SIG-M5 (cell line): ENCODE measurements around the gene DDX4.
"Not testable (repeated sequence)": the region's sequence is repeated elsewhere in the genome, so short reads cannot be mapped to it uniquely, and the experiment has no call there.

Source experiments
- DNase-seq: peaks from one replicate; lab custom pipeline; 2025; lab: John Stamatoyannopoulos, UW

Gene DDX4

GRCh38 chr5:55724281-55724680, 13.6 kb upstream of the DDX4 start:
- DNase-seq = no peak

- DNase-seq = no peak
These were observed 6.0 kb upstream of the DDX4 start for GRCh38 chr5:55731848-55732247.

DNA sequence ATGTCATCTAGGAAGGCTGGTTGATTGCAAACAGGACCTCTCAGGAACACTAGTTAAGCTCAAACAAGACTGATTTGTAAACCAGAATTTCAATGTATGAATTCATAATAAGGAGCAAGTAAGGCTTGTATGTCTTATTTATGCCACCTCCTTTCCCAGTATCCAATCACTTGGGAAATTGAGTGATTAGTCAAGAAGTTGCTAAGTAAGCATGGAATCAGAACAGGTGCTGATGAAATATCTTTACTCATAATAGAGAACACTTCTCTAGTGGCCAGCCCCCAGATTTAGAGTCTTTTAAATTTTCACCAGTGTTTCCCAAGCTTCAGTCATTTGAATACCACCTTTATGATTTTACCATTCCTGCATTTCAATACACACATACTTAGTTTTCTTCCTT, 5.3 kb upstream of the DDX4 start:
- no peak for DNase-seq

- DNase-seq = no peak
These were observed 3.2 kb upstream of the DDX4 start for GRCh38 chr5:55734658-55735057.

GRCh38 chr5:55742778-55743177, 4.9 kb downstream of the DDX4 start:
- no peak for DNase-seq

GRCh38 chr5:55747778-55748318, 10.0 kb downstream of the DDX4 start:
- no peak for DNase-seq

- DNase-seq = no peak
These were observed 11.5 kb downstream of the DDX4 start for GRCh38 chr5:55749387-55749786.

GRCh38 chr5:55750063-55750462, 12.2 kb downstream of the DDX4 start:
- DNase-seq = no peak

DNA sequence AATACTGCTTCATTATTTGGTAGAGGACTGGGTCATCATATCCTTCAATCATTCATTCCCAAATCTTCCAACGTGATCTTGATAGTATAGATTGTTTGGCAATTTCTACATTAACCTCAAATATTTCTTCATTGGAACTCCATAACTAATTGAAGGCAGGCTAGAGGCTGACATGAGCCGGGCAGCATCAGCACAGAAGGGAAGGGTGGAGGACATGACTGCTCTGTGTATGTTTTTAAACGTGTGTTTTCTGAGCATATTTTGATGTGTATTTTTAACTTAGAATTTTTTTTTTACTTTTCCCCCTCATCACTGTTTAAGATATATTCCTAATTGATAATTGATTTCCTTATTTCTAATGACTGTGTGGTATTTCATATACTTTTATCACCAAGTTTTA, 12.6 kb downstream of the DDX4 start:
- DNase-seq = no peak

- no peak for DNase-seq
These were observed 20.4 kb downstream of the DDX4 start for GRCh38 chr5:55758231-55758630.

- DNase-seq = no peak
These were observed 20.9 kb downstream of the DDX4 start for GRCh38 chr5:55758714-55759113.

- DNase-seq = not testable (repeated sequence)
These were observed 23.9 kb downstream of the DDX4 start for GRCh38 chr5:55761721-55762120.

DNA sequence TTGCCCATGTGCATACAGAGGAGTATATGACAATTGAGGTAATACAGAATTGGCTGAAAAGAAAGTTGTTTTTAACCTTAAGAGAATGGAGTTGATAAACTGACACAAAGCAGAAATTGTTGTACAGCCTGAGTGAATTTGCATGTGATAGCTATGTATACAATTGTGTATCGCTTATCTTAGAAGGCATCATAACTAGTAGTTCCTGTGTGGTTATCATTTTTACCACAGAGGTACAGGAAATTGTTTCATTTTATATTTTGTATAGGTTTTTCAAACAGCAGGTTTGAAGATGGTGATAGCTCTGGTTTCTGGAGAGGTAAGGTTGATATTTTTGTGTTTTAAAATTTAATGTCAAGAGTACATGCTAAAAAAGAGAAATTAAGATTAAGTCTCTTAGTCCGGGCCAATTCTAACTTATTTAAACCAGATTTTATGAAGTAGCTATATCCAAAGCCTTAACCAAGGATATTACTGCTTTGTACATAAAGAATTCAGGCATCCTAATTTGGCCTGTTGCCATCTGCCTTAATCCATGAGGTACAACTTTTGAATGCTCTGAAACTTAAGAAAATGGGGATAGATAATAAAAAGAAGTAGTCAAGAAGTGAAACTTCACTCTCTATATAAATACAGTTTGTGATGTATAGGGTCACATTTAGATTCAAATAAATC, 26.0 kb downstream of the DDX4 start:
- no peak for DNase-seq

DNA sequence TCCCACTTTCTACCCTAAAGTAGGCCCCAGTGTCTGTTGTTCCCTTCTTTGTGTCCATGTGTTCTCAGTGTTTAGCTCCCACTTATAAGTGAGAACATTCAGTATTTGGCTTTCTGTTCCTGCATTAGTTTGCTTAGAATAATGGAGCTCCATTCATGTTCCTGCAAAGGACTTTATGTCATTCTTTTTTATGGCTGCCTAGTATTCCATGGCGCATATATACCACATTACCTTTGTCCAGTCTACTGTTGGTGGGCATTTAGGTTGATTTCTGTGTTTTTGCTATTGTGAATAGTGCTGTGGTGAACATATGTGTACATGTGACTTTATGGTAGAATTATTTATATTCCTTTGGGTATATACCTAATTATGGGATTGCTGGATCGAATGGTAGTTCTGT, 30.4 kb downstream of the DDX4 start:
- no peak for DNase-seq

DNA sequence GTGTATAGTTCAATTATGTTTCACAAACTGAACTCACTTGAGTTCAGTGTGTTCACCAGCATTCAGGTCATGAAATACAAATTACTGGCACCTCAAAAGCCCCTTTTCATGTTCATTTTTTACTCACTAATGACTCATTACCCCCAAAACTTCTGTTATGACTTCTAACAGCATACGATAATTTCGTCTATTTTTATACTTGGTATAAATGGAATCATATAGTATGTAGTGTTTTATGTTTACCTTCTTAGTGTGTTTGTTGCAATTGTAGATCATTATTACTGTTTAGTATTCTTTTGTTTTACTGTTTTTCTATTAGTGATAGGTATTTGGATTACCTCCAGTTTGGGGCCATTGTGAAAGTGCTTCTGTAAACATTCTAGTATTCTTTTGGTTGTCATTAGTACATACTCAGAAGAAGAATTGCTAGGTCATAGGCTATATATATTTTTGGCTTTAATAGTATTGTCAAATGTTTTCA, 33.4 kb downstream of the DDX4 start:
- DNase-seq = no peak

- DNase-seq = no peak
These were observed 35.2 kb downstream of the DDX4 start for GRCh38 chr5:55773057-55773456.

GRCh38 chr5:55777332-55777731, 39.5 kb downstream of the DDX4 start:
- no peak for DNase-seq

DNA sequence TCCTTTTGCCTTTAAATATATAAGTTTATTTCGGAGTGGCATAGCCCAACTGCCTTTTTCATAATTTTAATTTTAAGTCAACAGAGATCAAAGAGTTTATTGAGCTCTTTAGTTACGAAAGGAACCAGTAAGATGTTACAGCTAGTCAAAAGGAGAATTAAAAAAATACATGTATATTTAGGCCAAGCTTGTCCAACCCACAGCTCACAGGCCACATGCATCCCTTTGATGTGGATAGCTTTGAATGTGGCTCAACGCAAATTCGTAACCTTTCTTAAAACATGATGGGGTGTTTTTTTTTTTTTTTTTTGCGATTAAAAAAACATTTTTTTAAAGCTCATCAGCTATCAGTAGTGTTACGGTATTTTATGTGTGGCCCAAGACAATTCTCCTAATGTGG, 63.1 kb downstream of the DDX4 start:
- DNase-seq = no peak

GRCh38 chr5:55808814-55809213, 71.0 kb downstream of the DDX4 start:
- DNase-seq = not testable (repeated sequence)

- DNase-seq = not testable (repeated sequence)
These were observed 78.1 kb downstream of the DDX4 start for GRCh38 chr5:55815939-55816338.

- no peak for DNase-seq
These were observed 78.5 kb downstream of the DDX4 start for GRCh38 chr5:55816342-55816741.

DNA sequence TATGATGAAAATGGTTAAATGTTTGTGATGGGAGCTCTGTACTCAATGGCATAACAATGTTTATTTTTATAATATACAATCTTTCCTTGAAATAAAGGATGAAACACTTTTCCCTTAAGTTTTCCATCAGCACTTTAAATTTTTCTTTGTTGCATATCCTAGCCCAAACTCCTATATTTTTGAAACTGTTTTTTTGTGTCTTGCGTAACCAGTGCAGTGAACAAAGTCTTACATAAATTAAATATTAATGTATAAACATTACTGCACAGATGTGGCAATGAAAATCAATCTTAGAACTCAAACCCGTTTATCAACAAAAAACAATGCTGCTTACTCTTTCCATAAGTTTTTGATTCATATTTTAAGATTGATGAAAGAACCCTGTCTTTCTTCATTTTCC, 79.2 kb downstream of the DDX4 start:
- DNase-seq = no peak

- DNase-seq = no peak
These were observed 82.6 kb downstream of the DDX4 start for GRCh38 chr5:55820488-55820887.
